GM19023 (cell line): Measurements from ENCODE around the gene NDUFC2.
A peak's percentile ranks its signal among the peaks of the same experiment; 100 is the strongest.
"Not testable (repeated sequence)": the region's sequence is repeated elsewhere in the genome, so short reads cannot be mapped to it uniquely, and the experiment has no call there.

Source experiments
- ATAC-seq: cut with Tn5 transposase; IDR thresholded peaks from one replicate; pipeline ENCODE4 v1.9.1; 2021; ENCODE audit warnings: mild to moderate bottlenecking, moderate library complexity; ENCODE audit not compliant: unreplicated experiment

Gene NDUFC2

GRCh38 chr11:78079232-78080083 lies at the start of gene NDUFC2:
Gene NDUFC2, minus strand, starts transcription at chr11:78079862. Its CDS starts 118 bp downstream, at chr11:78079744.
- peak; percentile 84 for ATAC-seq

- no peak for ATAC-seq
Measured at GRCh38 chr11:78127403-78127802, 47.7 kb upstream of the NDUFC2 start.

- ATAC-seq = no peak
Measured at GRCh38 chr11:78112582-78113275, 33.1 kb upstream of the NDUFC2 start.

- no peak for ATAC-seq
Measured at GRCh38 chr11:78111298-78111697, 31.6 kb upstream of the NDUFC2 start.

GRCh38 chr11:78110830-78111229 lies 31.2 kb upstream of the NDUFC2 start:
- no peak for ATAC-seq

- ATAC-seq = no peak
Measured at GRCh38 chr11:78110351-78110750, 30.7 kb upstream of the NDUFC2 start.

- ATAC-seq = no peak
Measured at GRCh38 chr11:78109081-78110015, 29.7 kb upstream of the NDUFC2 start.

- no peak for ATAC-seq
Measured at GRCh38 chr11:78100676-78101472, 21.2 kb upstream of the NDUFC2 start.

- no peak for ATAC-seq
Measured at GRCh38 chr11:78100261-78100660, 20.6 kb upstream of the NDUFC2 start.

GRCh38 chr11:78099666-78100065 lies 20.0 kb upstream of the NDUFC2 start:
- no peak for ATAC-seq

- no peak for ATAC-seq
Measured at GRCh38 chr11:78097666-78098385, 18.2 kb upstream of the NDUFC2 start.

- ATAC-seq = no peak
Measured at GRCh38 chr11:78094250-78094649, 14.6 kb upstream of the NDUFC2 start.

GRCh38 chr11:78086521-78087074 lies 6.9 kb upstream of the NDUFC2 start:
- ATAC-seq = not testable (repeated sequence)

- ATAC-seq = no peak
Measured at GRCh38 chr11:78085972-78086371, 6.3 kb upstream of the NDUFC2 start.

GRCh38 chr11:78084506-78084905 lies 4.8 kb upstream of the NDUFC2 start:
- not testable (repeated sequence) for ATAC-seq

GRCh38 chr11:78083021-78083420 lies 3.4 kb upstream of the NDUFC2 start:
- ATAC-seq = no peak

GRCh38 chr11:78082146-78082545 lies 2.5 kb upstream of the NDUFC2 start:
- ATAC-seq = no peak

GRCh38 chr11:78081583-78081982 lies 1.9 kb upstream of the NDUFC2 start:
- no peak for ATAC-seq

- no peak for ATAC-seq
Measured at GRCh38 chr11:78080818-78081495, 1.3 kb upstream of the NDUFC2 start.
